Nephron progenitor cell (in vitro differentiated cells): ENCODE data around the gene OR7C1.
"Not testable (repeated sequence)": the region's sequence is repeated elsewhere in the genome, so short reads cannot be mapped to it uniquely, and the experiment has no call there.

Experiments
- DNase-seq: peaks from one replicate; pipeline ENCODE4 v3.0.0; 2021
- H3K27ac Mint-ChIP-seq: 2 replicates; pipeline ENCODE4 v1.8.0; 2021; ENCODE audit warnings: mild to moderate bottlenecking, moderate library complexity, mixed read lengths
- H3K27me3 Mint-ChIP-seq: 2 replicates; pipeline ENCODE4 v1.8.0; 2021; ENCODE audit warnings: mild to moderate bottlenecking, low read depth, mixed read lengths; ENCODE audit not compliant: poor library complexity
- H3K36me3 Mint-ChIP-seq: 2 replicates; pipeline ENCODE4 v1.8.0; 2021; ENCODE audit warnings: low read depth, mixed read lengths
- H3K4me1 Mint-ChIP-seq: 2 replicates; pipeline ENCODE4 v1.8.0; 2021; ENCODE audit warnings: mixed read lengths
- H3K4me3 Mint-ChIP-seq: 2 replicates; pipeline ENCODE4 v1.8.0; 2021; ENCODE audit warnings: mild to moderate bottlenecking, moderate library complexity, mixed read lengths
- H3K9me3 Mint-ChIP-seq: 2 replicates; pipeline ENCODE4 v1.8.0; 2021; ENCODE audit warnings: mild to moderate bottlenecking, moderate library complexity, mixed read lengths
- CTCF ChIP-seq: fragments of 200-600 bp; sonication (generic); IDR thresholded peaks from 2 replicates; pipeline ENCODE4 v1.5.0; 2021; ENCODE audit warnings: antibody characterized with exemption

Gene OR7C1

DNA sequence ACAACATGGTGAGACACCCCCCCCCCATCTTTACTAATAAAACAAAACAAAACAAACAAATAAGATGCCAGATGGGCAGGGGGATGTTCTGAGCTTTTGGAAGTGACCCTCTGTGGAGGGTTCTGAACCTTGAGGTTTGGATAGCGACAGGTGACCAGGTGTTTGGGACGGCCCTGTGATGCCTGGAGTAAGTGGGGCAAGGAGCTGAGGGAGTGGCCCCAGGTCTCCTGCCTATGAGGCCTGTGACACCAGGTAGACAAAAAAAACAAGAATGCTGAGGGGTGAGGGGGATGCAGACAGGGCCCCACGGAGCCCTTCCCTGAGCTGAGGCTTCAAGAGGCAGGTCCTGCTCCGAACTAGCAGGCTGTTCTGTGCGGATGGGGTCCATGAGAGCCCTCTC lies 65.8 kb downstream of the OR7C1 start:
- no peak for DNase-seq
- Mint-ChIP-seq H3K4me1 (peaks cover 3% of the 10 kb centered on the region), H3K9me3 (peaks cover 38% of the 10 kb centered on the region), H3K27me3 (peaks cover 28% of the 10 kb centered on the region), H3K36me3 (no peaks in the 10 kb centered on the region), H3K27ac (no peak overlapping the region), H3K4me3 (no peak overlapping the region)
- no peak for TF ChIP-seq CTCF

DNA sequence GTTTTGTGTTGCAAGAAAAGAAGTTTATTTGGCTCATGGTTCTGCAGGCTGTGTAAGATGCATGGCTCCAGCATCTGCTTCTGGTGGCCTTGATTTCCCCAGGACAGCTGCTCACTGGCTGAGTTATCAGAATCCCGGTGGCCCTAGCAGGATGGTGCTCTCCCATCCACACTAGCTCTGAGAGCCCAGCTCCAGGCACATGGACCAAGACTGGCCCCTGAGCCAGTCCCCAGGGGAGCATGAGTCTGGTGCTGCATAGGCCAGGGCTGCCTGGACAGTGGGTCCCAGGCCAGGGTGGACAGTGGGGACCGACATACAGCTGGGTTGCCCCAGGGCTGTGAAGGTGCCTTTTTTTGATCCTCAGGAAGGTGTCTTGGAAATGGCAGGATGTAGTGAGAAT lies 67.0 kb downstream of the OR7C1 start:
- no peak for TF ChIP-seq CTCF
- peaks cover 27% of the 10 kb centered on the region for H3K27me3 Mint-ChIP-seq
- no peaks in the 10 kb centered on the region for H3K36me3 Mint-ChIP-seq
- peaks cover 41% of the 10 kb centered on the region for H3K9me3 Mint-ChIP-seq
- DNase-seq, result no peak
- no peak overlapping the region for H3K4me3 Mint-ChIP-seq
- H3K27ac Mint-ChIP-seq, result no peak overlapping the region
- H3K4me1 Mint-ChIP-seq, result no peaks in the 10 kb centered on the region

GRCh38 chr19:14767466-14767971 lies 67.5 kb downstream of the OR7C1 start:
- DNase-seq, result no peak
- H3K36me3 Mint-ChIP-seq, result no peaks in the 10 kb centered on the region
- H3K4me3 Mint-ChIP-seq, result no peak overlapping the region
- peaks cover 30% of the 10 kb centered on the region for H3K27me3 Mint-ChIP-seq
- H3K9me3 Mint-ChIP-seq, result peaks cover 41% of the 10 kb centered on the region
- TF ChIP-seq CTCF, result no peak
- no peak overlapping the region for H3K27ac Mint-ChIP-seq
- no peaks in the 10 kb centered on the region for H3K4me1 Mint-ChIP-seq

DNA sequence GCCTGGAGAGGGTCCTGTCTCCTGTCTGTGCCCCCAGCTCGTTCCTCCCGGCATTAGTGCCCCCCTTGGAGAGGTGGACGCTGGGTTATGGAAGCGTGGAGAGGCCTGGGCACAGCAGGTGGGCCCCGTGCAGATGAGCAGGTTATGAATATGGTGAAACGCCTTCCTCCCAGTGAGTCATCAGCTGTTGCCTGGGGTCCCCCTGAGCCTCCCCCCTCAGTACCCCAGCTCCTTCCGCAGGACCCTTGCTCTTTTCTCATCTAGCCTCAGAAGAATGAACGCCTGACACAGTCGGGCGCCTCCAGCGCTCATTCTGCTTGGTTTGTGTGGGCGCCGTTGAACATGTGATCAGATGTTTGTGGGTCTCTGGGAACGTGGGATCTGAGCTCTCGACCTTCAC lies 69.1 kb downstream of the OR7C1 start:
- not testable (repeated sequence) for DNase-seq
- peaks cover 51% of the 10 kb centered on the region for H3K9me3 Mint-ChIP-seq

DNA sequence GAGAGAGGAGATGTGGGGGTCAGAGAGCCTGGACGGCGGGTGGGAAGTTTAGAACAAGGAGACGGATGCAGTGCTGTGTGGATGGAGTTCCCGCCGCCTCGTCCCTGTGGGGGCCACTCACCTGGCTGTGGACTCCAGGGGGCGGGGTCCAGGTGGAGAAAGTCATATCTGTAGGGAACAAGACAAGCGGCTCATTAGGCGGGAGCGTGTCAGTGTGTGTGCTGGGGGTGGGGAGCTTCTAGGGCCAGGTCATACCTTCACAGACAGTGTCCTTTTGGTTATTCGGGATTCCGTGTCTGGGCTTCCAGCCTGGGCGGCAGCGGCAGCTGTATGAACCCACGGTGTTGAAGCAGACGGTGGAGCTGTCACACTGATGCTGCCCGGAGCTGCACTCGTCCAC lies 69.6 kb downstream of the OR7C1 start:
- not testable (repeated sequence) for H3K4me3 Mint-ChIP-seq, H3K36me3 Mint-ChIP-seq, DNase-seq, H3K4me1 Mint-ChIP-seq, H3K27ac Mint-ChIP-seq
- Mint-ChIP-seq H3K27me3 (peaks cover 30% of the 10 kb centered on the region), H3K9me3 (peaks cover 54% of the 10 kb centered on the region)

More for the DNA sequence above, 69.1 kb downstream of the OR7C1 start:
- H3K4me3 Mint-ChIP-seq, H3K27ac Mint-ChIP-seq, H3K4me1 Mint-ChIP-seq, H3K36me3 Mint-ChIP-seq: not testable (repeated sequence)
- H3K27me3 Mint-ChIP-seq, result peaks cover 30% of the 10 kb centered on the region

- Mint-ChIP-seq H3K9me3 (peaks cover 56% of the 10 kb centered on the region), H3K36me3 (no peaks in the 10 kb centered on the region), H3K4me3 (no peak overlapping the region), H3K27ac (no peak overlapping the region), H3K4me1 (no peaks in the 10 kb centered on the region), H3K27me3 (peaks cover 27% of the 10 kb centered on the region)
- DNase-seq, result no peak
- TF ChIP-seq CTCF, result no peak
These were observed 70.6 kb downstream of the OR7C1 start for GRCh38 chr19:14764401-14764800.

- H3K27ac Mint-ChIP-seq, result no peak overlapping the region
- TF ChIP-seq CTCF, result no peak
- peaks cover 31% of the 10 kb centered on the region for H3K27me3 Mint-ChIP-seq
- H3K4me3 Mint-ChIP-seq, result no peak overlapping the region
- no peak for DNase-seq
- H3K36me3 Mint-ChIP-seq, result no peaks in the 10 kb centered on the region
- no peaks in the 10 kb centered on the region for H3K4me1 Mint-ChIP-seq
- peaks cover 56% of the 10 kb centered on the region for H3K9me3 Mint-ChIP-seq
These were observed 71.4 kb downstream of the OR7C1 start for GRCh38 chr19:14763497-14764145.
